Dendritic cell treated with granulocyte-macrophage colony-stimulating factor and Interleukin-4, amounts not matched to agents 40 ng/mL and 50 ng/mL, for 4 days (primary cell): Measurements from ENCODE around the gene CDYL.

ENCODE experiments used
- H3K27ac Mint-ChIP-seq: one replicate; pipeline ENCODE4 v1.8.0; 2022; ENCODE audit warnings: mild to moderate bottlenecking, mixed read lengths
- H3K27me3 Mint-ChIP-seq: one replicate; pipeline ENCODE4 v1.8.0; 2022; ENCODE audit warnings: mild to moderate bottlenecking, mixed read lengths
- H3K36me3 Mint-ChIP-seq: one replicate; pipeline ENCODE4 v1.8.0; 2022; ENCODE audit warnings: low read depth, mixed read lengths
- H3K4me1 Mint-ChIP-seq: one replicate; pipeline ENCODE4 v1.8.0; 2022; ENCODE audit warnings: low read depth, mixed read lengths
- H3K4me3 Mint-ChIP-seq: one replicate; pipeline ENCODE4 v1.8.0; 2022; ENCODE audit warnings: mild to moderate bottlenecking, moderate library complexity, mixed read lengths
- H3K9me3 Mint-ChIP-seq: one replicate; pipeline ENCODE4 v1.8.0; 2022; ENCODE audit warnings: mixed read lengths
- intact Hi-C: fragments of 100-400 bp; cut with micrococcal nuclease; formaldehyde crosslinking; loops from one replicate; pipeline ENCODE4 v1.15.0; 2022

CDYL gene

GRCh38 chr6:4871825-4872224 lies 95.6 kb downstream of the CDYL start:
- intact Hi-C loops, result no loop called here
- Mint-ChIP-seq H3K4me3 (no peak overlapping the region), H3K4me1 (peaks cover 15% of the 10 kb centered on the region), H3K27ac (no peak overlapping the region), H3K36me3 (peaks cover 13% of the 10 kb centered on the region), H3K27me3 (no peaks in the 10 kb centered on the region), H3K9me3 (peaks cover 14% of the 10 kb centered on the region)

- H3K4me3 Mint-ChIP-seq, result no peak overlapping the region
- no peak overlapping the region for H3K27ac Mint-ChIP-seq
- no peaks in the 10 kb centered on the region for H3K27me3 Mint-ChIP-seq
- intact Hi-C loops, result no loop called here
- H3K9me3 Mint-ChIP-seq, result peaks cover 4% of the 10 kb centered on the region
- H3K4me1 Mint-ChIP-seq, result peaks cover 15% of the 10 kb centered on the region
- H3K36me3 Mint-ChIP-seq, result peaks cover 4% of the 10 kb centered on the region
Observed at GRCh38 chr6:4872841-4873240, 96.6 kb downstream of the CDYL start.

GRCh38 chr6:4873928-4874327 lies 97.7 kb downstream of the CDYL start:
- no peaks in the 10 kb centered on the region for H3K36me3 Mint-ChIP-seq
- no peak overlapping the region for H3K4me3 Mint-ChIP-seq
- intact Hi-C loops, result no loop called here
- no peaks in the 10 kb centered on the region for H3K27me3 Mint-ChIP-seq
- no peaks in the 10 kb centered on the region for H3K9me3 Mint-ChIP-seq
- H3K4me1 Mint-ChIP-seq, result peaks cover 15% of the 10 kb centered on the region
- H3K27ac Mint-ChIP-seq, result no peak overlapping the region

GRCh38 chr6:4879741-4880275 lies 103.6 kb downstream of the CDYL start:
- peaks cover 33% of the 10 kb centered on the region for H3K4me1 Mint-ChIP-seq
- no peaks in the 10 kb centered on the region for H3K27me3 Mint-ChIP-seq
- H3K4me3 Mint-ChIP-seq, result no peak overlapping the region
- H3K9me3 Mint-ChIP-seq, result no peaks in the 10 kb centered on the region
- H3K27ac Mint-ChIP-seq, result no peak overlapping the region
- intact Hi-C loops, result no loop called here
- no peaks in the 10 kb centered on the region for H3K36me3 Mint-ChIP-seq

GRCh38 chr6:4880363-4880762 lies 104.2 kb downstream of the CDYL start:
- Mint-ChIP-seq H3K36me3 (no peaks in the 10 kb centered on the region), H3K9me3 (no peaks in the 10 kb centered on the region), H3K27ac (no peak overlapping the region), H3K27me3 (no peaks in the 10 kb centered on the region), H3K4me3 (no peak overlapping the region), H3K4me1 (peaks cover 37% of the 10 kb centered on the region)
- intact Hi-C loops, result no loop called here

GRCh38 chr6:4883298-4883697 lies 107.1 kb downstream of the CDYL start:
- H3K27me3 Mint-ChIP-seq, result no peaks in the 10 kb centered on the region
- H3K4me1 Mint-ChIP-seq, result peaks cover 56% of the 10 kb centered on the region
- no peaks in the 10 kb centered on the region for H3K36me3 Mint-ChIP-seq
- no peaks in the 10 kb centered on the region for H3K9me3 Mint-ChIP-seq
- no peak overlapping the region for H3K27ac Mint-ChIP-seq
- H3K4me3 Mint-ChIP-seq, result no peak overlapping the region
- intact Hi-C loops, result no loop called here

- Mint-ChIP-seq H3K4me1 (peaks cover 69% of the 10 kb centered on the region), H3K27me3 (no peaks in the 10 kb centered on the region), H3K4me3 (no peak overlapping the region), H3K9me3 (no peaks in the 10 kb centered on the region), H3K36me3 (no peaks in the 10 kb centered on the region), H3K27ac (no peak overlapping the region)
- intact Hi-C loops, result no loop called here
Observed at GRCh38 chr6:4884646-4885340, 108.6 kb downstream of the CDYL start.

GRCh38 chr6:4885341-4885933 lies 109.2 kb downstream of the CDYL start:
- intact Hi-C loops, result no loop called here
- Mint-ChIP-seq H3K27me3 (no peaks in the 10 kb centered on the region), H3K9me3 (no peaks in the 10 kb centered on the region), H3K27ac (peak overlapping the region; percentile 27), H3K4me3 (no peak overlapping the region), H3K4me1 (peaks cover 69% of the 10 kb centered on the region), H3K36me3 (no peaks in the 10 kb centered on the region)

- intact Hi-C loops, result no loop called here
- peaks cover 27% of the 10 kb centered on the region for H3K36me3 Mint-ChIP-seq
- no peak overlapping the region for H3K4me3 Mint-ChIP-seq
- no peaks in the 10 kb centered on the region for H3K27me3 Mint-ChIP-seq
- no peak overlapping the region for H3K27ac Mint-ChIP-seq
- peaks cover 51% of the 10 kb centered on the region for H3K4me1 Mint-ChIP-seq
- H3K9me3 Mint-ChIP-seq, result no peaks in the 10 kb centered on the region
Observed at GRCh38 chr6:4888841-4889240, 112.6 kb downstream of the CDYL start.

- H3K4me1 Mint-ChIP-seq, result peaks cover 43% of the 10 kb centered on the region
- H3K4me3 Mint-ChIP-seq, result no peak overlapping the region
- intact Hi-C loops, result no loop called here
- H3K27me3 Mint-ChIP-seq, result no peaks in the 10 kb centered on the region
- no peaks in the 10 kb centered on the region for H3K9me3 Mint-ChIP-seq
- H3K27ac Mint-ChIP-seq, result no peak overlapping the region
- peaks cover 35% of the 10 kb centered on the region for H3K36me3 Mint-ChIP-seq
Observed at GRCh38 chr6:4889701-4890100, 113.5 kb downstream of the CDYL start.

- no peaks in the 10 kb centered on the region for H3K27me3 Mint-ChIP-seq
- H3K36me3 Mint-ChIP-seq, result peaks cover 36% of the 10 kb centered on the region
- H3K4me1 Mint-ChIP-seq, result peaks cover 41% of the 10 kb centered on the region
Observed at GRCh38 chr6:4890191-4890590, 114.0 kb downstream of the CDYL start.

GRCh38 chr6:4890627-4891026 lies 114.4 kb downstream of the CDYL start:
- intact Hi-C loops, result no loop called here
- peaks cover 36% of the 10 kb centered on the region for H3K4me1 Mint-ChIP-seq
- H3K27ac Mint-ChIP-seq, result no peak overlapping the region
- H3K36me3 Mint-ChIP-seq, result peaks cover 37% of the 10 kb centered on the region
- H3K27me3 Mint-ChIP-seq, result no peaks in the 10 kb centered on the region
- no peak overlapping the region for H3K4me3 Mint-ChIP-seq
- no peaks in the 10 kb centered on the region for H3K9me3 Mint-ChIP-seq

More at GRCh38 chr6:4890191-4890590, 114.0 kb downstream of the CDYL start:
- Mint-ChIP-seq H3K27ac (no peak overlapping the region), H3K4me3 (no peak overlapping the region), H3K9me3 (no peaks in the 10 kb centered on the region)
- intact Hi-C loops, result no loop called here

GRCh38 chr6:4891141-4891540 lies 114.9 kb downstream of the CDYL start:
- Mint-ChIP-seq H3K36me3 (peaks cover 43% of the 10 kb centered on the region), H3K9me3 (no peaks in the 10 kb centered on the region), H3K4me1 (peaks cover 31% of the 10 kb centered on the region), H3K4me3 (no peak overlapping the region), H3K27me3 (no peaks in the 10 kb centered on the region), H3K27ac (no peak overlapping the region)
- intact Hi-C loops, result no loop called here

- H3K36me3 Mint-ChIP-seq, result peaks cover 58% of the 10 kb centered on the region
- peak overlapping the region; percentile 4 for H3K27ac Mint-ChIP-seq
- no peaks in the 10 kb centered on the region for H3K9me3 Mint-ChIP-seq
- intact Hi-C loops, result no loop called here
- H3K27me3 Mint-ChIP-seq, result no peaks in the 10 kb centered on the region
- peaks cover 21% of the 10 kb centered on the region for H3K4me1 Mint-ChIP-seq
- no peak overlapping the region for H3K4me3 Mint-ChIP-seq
Observed at GRCh38 chr6:4892785-4893485, 116.7 kb downstream of the CDYL start.
